Stimulated activated CD4-positive, alpha-beta T cell treated with anti-CD3 and anti-CD28 coated beads, Interleukin-12 subunit alpha, Interleukin-12 subunit beta, amount 100 ng/mL, for 48 hours (primary cell): Measurements from ENCODE around the gene CD160.
"Not testable (repeated sequence)": the region's sequence is repeated elsewhere in the genome, so short reads cannot be mapped to it uniquely, and the experiment has no call there.

Source experiments
- DNase-seq, 3 donors: peaks; one replicate each; pipeline ENCODE4 v3.0.0-alpha.2; 2020; ENCODE audit warnings: low read depth in 2 of 3, low spot score in 1 of 3

The CD160 gene

DNA sequence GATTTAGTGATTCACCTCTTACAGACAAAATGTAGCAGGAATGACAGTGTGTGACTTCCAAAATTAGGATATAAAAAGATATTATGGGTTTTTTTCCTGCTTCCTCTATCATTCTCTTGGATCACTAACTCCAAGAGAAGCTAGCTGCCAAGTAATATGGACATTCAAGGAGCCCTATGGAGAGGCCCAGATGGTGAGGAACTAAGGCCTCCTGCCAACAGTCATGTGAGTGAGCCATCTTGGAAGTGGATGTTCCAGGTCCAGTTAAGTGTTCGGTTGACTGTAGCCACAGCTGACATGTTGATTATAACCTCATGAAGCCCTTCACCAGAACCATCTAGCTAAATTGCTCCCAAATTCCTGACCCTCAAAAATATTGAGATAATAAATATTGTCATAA, 38.8 kb downstream of the CD160 start:
- no peak for DNase-seq

DNA sequence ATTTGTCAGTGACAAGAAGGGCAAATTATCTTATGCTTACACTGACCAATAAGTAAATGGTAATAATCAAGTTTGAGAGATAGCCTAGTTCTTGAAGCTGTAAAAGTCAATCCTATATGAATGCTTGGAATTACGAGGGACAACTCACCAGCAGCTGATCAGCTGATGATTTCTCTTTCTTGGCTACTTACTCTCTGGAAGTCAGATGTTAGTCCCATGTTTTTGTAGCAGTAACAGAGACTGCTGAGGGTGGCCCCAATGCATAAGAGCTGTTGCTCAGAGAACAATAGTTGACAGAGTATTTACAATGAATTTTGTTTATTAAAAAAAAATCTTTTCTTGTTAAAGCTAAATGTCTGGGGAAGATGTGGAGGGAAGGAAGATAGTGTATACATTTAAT, 39.3 kb downstream of the CD160 start:
- no peak for DNase-seq

DNA sequence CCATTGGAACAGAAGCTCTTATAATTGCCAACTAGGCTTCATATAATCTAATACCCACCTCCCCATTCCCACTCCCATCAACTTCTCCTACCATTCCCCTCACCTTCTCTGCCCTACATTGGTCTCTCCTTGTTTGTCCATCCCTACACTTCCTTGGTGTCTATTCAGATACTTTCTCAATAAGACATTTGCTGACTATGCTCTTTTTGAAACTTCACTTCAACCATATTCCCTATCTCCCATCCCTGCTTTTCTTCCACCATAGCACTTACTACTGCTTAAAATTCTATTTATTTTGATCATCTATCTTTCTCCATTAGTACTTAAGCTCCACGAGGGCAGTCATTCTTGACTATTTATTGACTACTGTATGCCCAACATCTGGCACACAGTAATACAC, 40.4 kb downstream of the CD160 start:
- DNase-seq = no peak

DNA sequence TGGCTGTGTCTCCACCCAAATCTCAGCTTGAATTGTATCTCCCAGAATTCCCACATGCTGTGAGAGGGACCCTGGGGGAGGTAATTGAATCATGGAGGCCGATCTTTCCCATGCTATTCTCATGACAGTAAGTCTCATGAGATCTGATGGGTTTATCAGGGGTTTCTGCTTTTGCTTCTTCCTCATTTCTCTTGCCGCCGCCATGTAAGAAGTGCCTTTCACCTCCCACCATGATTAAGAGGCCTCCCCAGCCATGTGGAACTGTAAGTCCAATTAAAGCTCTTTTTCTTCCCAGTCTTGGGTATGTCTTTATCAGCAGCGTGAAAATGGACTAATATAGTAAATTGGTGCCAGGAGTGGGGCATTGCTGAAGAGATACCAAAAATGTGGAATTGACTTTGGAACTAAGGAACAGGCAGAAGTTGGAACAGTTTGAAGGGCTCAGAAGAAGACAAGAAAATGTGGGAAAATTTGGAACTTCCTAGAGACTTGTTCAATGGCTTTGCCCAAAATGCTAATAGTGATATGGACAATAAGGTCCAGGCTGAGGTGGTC, 41.2 kb downstream of the CD160 start:
- DNase-seq = not testable (repeated sequence)

DNA sequence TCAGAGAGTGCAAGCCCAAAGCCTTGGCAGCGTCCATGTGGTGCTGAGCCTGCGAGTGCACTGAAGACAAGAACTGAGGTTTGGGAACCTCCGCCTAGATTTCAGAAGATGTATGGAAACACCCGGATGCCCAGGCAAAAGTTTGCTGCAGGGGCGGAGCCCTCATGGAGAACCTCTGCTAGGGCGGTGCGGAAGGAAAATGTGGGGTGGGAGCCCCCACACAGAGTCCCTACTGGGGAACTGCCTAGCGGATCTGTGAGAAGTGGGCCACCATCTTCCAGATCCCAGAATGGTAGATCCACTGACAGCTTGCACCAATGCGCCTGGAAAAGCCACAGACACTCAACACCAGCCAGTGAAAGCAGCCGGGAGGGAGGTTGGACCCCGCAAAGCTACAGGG, 42.2 kb downstream of the CD160 start:
- DNase-seq = not testable (repeated sequence)

DNA sequence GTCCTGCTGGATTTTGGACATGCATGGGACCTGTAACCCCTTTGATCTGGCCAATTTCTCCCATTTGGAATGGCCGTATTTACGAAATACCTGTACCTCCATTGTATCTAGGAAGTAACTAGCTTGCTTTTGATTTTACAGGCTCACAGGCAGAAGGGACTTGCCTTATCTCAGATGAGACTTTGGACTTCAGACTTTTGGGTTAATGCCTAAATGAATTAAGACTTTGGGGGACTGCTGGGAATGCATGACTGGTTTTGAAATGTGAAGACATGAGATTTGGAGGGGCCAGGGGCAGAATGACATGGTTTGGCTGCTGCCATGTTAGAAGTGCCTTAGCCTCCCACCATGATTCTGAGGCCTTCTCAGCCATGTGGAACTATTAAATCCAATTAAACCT, 42.7 kb downstream of the CD160 start:
- not testable (repeated sequence) for DNase-seq

DNA sequence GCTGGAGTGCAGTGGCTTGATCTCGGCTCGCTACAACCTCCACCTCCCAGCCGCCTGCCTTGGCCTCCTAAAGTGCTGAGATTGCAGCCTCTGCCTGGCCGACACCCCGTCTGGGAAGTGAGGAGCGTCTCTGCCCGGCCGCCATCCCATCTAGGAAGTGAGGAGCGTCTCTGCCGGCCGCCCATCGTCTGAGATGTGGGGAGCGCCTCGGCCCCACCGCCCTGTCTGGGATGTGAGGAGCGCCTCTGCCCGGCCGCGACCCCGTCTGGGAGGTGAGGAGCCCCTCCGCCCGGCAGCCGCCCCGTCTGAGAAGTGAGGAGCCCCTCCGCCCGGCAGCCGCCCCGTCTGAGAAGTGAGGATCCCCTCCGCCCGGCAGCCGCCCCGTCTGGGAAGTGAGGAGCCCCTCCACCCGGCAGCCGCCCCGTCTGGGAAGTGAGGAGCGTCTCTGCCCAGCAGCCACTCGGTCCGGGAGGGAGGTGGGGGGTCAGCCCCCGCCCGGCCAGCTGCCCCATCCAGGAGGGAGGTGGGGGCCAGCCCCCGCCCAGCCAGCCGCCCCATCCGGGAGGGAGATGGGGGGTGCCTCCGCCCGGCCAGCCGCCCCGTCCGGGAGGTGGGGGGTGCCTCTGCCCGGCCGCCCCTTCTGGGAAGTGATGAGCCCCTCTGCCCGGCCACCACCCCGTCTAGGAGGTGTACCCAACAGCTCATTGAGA, 45.1 kb downstream of the CD160 start:
- not testable (repeated sequence) for DNase-seq

DNA sequence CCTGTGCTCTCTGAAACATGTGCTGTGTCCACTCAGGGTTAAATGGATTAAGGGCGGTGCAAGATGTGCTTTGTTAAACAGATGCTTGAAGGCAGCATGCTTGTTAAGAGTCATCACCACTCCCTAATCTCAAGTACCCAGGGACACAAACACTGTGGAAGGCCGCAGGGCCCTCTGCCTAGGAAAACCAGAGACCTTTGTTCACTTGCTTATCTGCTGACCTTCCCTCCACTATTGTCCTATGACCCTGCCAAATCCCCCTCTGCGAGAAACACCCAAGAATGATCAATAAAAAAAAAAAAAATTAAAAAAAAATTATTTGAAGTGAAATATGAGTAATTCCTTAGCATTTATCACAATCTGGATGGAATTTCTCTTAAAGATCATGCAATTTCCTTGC, 45.8 kb downstream of the CD160 start:
- not testable (repeated sequence) for DNase-seq

DNA sequence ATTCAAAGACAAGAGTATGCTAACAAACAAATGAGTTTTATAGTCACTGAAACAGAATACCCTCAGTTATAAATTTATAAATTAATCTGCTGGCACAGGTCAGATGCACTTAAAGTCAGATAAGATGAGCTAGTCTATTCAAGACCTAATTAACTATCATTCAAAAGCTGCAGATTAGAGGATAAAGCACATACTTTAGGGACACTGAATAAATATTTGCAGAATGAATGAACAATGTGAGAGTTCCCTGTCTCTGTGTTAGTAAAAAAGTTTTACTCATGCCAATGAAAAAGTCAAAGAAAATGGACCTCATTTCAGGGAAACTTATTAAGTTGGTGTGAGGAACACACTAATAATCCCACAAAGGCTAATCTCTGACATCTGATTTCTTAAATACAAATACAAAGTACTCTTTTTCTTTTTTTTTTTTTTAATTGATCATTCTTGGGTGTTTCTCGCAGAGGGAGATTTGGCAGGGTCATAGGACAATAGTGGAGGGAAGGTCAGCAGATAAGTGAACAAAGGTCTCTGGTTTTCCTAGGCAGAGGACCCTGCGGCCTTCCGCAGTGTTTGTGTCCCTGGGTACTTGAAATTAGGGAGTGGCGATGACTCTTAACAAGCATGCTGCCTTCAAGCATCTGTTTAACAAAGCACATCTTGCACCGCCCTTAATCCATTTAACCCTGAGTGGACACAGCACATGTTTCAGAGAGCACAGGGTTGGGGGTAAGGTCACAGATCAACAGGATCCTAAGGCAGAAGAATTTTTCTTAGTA, 46.5 kb downstream of the CD160 start:
- not testable (repeated sequence) for DNase-seq

DNA sequence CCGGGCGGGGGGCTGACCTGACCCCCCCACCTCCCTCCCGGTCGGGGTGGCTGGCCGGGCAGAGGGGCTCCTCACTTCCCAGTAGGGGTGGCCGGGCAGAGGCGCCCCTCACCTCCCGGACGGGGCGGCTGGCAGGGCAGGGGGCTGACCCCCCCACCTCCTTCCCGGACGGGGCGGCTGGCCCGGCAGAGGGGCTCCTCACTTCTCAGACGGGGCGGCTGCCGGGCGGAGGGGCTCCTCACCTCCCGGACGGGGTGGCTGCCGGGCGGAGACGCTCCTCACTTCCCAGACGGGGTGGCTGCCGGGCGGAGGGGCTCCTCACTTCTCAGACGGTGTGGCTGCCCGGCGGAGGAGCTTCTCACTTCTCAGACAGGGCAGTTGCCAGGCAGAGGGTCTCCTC, 47.6 kb downstream of the CD160 start:
- not testable (repeated sequence) for DNase-seq

DNA sequence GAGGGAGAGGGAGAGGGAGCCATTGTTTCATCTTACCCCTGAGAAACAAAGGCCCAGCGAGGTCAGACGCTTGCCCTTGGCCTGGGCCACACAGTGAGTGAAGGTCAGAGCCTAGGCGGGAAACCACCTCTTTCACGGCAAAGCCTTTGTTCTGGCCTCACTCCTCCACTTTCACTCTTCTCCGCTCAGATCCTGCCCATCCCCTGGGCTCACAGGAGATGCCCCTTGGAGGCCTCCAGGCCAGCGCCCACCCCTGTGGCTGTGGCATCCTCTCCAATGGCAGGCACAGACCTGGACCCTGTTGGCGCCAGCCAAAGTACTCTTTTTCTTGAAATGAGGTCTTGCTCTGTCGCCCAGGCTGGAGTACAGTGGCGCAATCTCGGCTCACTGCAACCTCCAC, 48.7 kb downstream of the CD160 start:
- DNase-seq = not testable (repeated sequence)

DNA sequence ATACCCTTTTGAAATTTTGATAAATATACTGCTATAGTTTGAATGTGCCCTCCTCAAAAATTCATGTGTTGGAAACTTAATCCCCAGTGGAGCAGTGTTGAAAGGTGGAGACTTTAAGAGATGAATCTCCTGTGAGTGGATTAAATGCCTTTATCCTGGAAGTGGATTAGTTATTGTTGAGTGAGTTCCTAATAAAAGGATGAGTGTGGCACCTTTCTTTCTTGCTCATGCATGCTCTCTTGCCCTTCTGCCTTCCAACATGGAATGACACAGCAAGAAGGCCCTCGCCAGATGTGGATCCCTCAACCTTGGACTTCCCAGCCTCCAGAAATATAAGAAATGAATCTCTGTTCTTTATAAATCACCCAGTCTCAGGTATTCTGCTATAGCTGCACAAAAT, 51.8 kb downstream of the CD160 start:
- no peak for DNase-seq

DNA sequence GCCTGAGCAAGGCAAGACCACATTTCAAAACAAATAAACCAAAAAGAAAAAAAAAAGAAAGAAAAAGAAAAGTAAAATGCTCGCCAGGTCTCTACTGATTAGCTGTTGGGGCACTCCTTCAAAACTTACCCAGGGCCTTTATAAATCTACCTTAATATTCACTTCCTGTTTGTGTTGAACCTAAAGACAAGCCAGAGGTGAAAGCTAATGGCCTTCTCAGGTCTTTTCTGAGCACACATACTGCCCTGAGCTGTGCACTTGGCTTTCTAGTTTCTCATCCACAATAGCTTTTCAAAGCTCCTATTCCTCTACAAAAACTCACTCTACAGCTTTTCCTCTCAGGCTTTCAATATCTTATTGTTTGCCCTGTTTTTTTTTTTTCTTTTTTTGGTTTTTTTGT, 54.1 kb downstream of the CD160 start:
- DNase-seq = no peak

DNA sequence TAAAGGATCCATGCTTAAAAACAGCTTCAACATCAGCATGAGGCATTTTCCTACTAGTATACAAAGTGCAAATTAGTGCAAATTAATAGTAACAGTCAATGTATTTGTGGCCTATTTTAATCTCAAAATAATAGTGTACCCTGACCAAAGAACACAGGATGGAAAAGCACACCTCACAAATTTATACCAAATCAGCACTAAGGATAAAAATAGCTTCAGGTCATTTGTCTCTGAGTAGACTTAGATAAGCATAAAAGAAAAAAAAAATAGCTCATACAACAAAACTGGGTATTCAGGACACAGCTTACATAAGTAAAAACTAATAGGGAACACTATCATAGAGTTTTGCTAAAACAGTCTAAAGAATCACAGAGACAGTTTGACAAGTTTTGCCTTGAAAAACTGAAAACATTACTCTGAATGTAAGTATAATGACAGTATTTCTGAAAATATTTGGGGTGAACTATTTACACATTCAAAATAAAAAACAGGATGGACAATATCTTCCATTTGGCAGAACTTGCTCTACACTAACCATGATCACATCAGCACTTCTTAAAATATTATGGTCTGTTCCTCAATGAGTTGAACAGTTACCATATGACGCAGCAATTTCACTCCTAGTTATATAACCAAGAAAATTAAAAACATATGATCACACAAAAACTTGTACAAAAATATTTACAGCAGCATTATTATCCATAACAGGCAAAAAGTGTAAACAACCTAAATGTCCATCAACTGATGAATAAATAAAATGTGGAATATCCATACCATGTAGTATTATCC, 58.3 kb downstream of the CD160 start:
- no peak for DNase-seq

DNA sequence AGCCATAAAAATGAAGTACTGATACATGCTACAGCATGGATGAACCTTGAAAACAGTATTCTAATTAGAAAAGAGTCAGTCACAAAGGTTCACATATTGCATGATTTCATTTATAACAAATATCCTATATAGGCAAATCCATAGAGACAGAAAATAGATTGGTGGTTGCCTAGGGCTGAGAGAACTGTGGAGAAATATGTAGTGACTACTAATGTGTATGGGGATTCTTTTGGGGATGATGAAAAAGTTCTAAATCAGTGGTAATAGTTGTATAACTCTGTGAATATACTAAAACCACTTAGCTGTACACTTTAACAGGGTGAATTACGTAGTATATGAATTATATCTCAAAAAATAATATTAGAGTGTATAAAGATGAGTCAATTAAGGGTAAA, 58.8 kb downstream of the CD160 start:
- DNase-seq = no peak

DNA sequence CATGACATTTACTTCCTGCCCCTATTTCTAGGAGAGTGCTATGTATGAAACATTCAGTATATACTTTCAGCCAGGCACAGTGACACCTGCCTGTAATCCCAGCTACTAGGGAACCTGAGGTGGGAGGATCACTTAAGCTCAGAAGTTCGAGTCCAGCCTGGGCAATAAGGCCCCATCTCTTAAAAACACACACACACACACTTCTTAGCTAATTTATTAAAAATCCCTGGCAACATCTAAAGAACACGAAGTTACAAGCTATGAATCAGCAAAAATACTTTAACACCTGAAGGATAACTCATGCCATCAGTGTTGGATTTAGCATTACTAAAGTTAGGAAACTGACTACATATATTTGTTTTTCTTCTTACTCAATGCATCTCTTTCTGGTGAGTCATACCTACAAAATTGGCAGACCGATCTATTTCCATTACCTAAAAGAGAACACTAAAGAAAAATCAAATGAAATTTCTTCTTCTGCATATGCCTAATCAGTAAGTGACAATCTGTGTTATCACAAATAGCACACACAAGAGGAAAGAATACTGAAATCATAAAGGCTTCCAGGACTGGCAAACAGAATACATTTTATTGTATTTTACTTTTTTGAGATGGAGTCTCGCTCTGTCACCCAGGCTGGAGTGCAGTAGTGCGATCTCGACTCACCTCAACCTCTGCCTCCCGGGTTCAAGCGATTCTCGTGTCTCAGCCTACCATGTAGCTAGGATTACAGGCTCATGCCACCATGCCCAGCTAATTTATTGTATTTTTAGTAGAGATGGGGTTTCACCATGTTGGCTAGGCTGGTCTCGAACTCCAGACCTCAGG, 63.2 kb downstream of the CD160 start:
- DNase-seq = no peak

DNA sequence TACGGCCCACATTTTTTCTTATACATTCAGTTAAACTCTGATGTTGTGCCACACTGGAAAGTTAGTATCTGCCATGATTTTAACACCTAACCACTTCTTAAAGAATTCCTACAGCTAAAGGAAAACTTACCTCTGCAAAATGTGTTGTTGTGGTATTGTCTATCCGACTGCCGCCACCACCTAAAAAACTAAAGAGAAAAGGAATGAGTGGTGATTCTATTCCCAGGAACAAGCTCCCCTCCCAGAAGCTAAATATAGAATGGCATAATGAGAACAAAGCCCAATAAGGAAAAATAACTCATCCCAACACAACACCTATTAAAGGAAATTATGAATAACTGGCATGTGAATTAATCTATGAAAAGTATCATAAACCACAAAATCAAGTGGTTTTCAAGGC, 65.1 kb downstream of the CD160 start:
- DNase-seq = no peak

DNA sequence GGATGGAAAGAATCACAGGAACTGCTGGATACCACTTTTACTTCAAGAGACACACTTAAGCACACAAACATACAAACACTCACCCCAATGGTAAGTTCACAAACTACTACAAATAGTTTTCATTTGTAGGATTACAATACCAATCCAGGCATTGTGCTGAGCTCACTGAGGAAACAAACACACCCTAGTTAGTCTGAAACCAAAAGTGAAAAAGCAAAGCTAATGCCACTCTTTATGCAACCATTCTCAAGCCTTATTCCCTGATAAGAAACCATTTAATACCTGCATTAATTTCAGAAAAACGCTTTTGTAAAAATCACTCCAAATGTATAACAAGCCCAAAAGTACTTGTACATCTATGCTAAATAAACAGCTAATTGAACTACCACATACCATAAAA, 66.2 kb downstream of the CD160 start:
- no peak for DNase-seq

DNA sequence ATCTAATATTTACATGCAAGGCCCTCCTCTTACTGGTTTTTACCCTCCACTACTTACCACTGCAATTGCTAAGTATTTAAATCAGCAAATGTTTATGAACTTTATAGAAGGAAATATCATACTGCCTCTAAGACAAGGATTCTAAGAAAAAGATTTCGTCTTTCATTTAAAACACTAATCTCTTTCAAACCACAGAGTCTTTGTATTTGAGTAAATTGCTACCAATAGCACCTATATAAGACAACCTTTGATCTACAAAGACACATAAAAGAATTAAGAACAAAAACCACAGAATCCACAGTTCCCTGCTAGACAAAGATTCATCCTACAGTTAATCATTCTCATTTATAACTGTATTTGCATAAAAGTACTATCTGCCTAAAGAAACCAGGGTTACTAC, 67.0 kb downstream of the CD160 start:
- DNase-seq = no peak

DNA sequence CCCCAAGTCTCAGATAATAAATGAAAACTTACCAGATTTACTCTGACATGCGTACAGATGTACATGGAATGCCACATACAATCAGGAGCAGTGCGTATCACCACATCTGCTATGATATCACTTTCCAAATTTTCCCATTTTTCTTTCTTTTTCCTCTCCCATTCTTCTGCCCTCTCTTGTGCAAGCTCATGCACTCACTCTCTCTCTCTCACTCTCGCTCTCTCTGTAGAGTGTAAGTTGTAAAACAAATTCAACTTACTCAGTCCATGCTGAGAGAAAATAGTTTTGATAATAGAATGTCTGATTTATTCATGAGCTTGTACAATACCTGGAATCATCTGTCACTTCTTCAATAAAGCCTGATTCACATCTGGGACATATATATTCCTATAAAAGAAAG, 69.3 kb downstream of the CD160 start:
- DNase-seq = no peak
